Testis (tissue), 3 donors: ENCODE measurements around the gene OBSCN. TPM values are rescaled to one million over a fixed set of nuclear protein-coding genes. Genes with fewer than 3 reads are reported as not detected.

ENCODE experiments used
- DNase-seq: peaks from one replicate; pipeline ENCODE4 v3.0.0-alpha.2; 2019
- H3K27ac ChIP-seq, 2 donors: fragments of 200-600 bp; sonication (generic); one replicate each; pipeline ENCODE4 v1.5.1; 2019
- H3K27me3 ChIP-seq: fragments of 200-600 bp; sonication (generic); one replicate; pipeline ENCODE4 v1.5.1; 2019
- H3K36me3 ChIP-seq: fragments of 200-600 bp; sonication (generic); one replicate; pipeline ENCODE4 v1.5.1; 2017; ENCODE audit warnings: low read depth; ENCODE audit errors: missing control alignments
- H3K4me1 ChIP-seq: fragments of 200-600 bp; sonication (generic); one replicate; pipeline ENCODE4 v1.5.1; 2019
- H3K4me3 ChIP-seq, 2 donors: fragments of 200-600 bp; sonication (generic); one replicate each; pipeline ENCODE4 v1.5.1; 2017 to 2019
- H3K9me3 ChIP-seq: fragments of 200-600 bp; sonication (generic); one replicate; pipeline ENCODE4 v1.5.1; 2017
- POLR2A ChIP-seq: fragments of 450-650 bp; IDR thresholded peaks from one replicate; pipeline ENCODE4 v1.6.1; 2017; ENCODE audit warnings: antibody characterized with exemption, mild to moderate bottlenecking, moderate library complexity
- WGBS, 2 donors: methylation state at CpG; one replicate each; pipeline ENCODE4 v1.1.5; 2018; 5-methylcytosine and 5-hydroxymethylcytosine counted together
- intact Hi-C: fragments of 100-400 bp; cut with DNase I; formaldehyde crosslinking; loops from one replicate; pipeline ENCODE4 v1.15.1; 2023; ENCODE audit warnings: low total_unique reads
- polyA plus RNA-seq: library from polyadenylated mRNA; stranded (reverse); fragments of 350-450 nt; fragmentation: Illumina TruSeq; extraction: RNeasy Lipid Tissue Mini Kit (QIAGEN cat#74804); gene quantifications from one replicate; pipeline ENCODE4 v1.2.3, GENCODE V29; 2014; ENCODE audit warnings: low read depth, low replicate concordance; ENCODE audit not compliant: insufficient read depth
- total RNA-seq, 2 donors: library from RNA; depleted of rRNA; stranded (reverse); fragments of >200 nt; gene quantifications; one replicate each; pipeline ENCODE4 v1.2.3, GENCODE V29; 2016
- TF ChIP-seq, protein P1 (sequence below), 3 experiments: fragments of 450-650 bp in 2 of 3; fragments of 200-600 bp in 1 of 3; sonication (generic) in 1 of 3; IDR thresholded peaks; one replicate each; pipeline ENCODE4 v1.5.1; 2016 to 2019; ENCODE audit warnings: antibody characterized with exemption in 3 of 3, mild to moderate bottlenecking in 2 of 3, moderate library complexity in 1 of 3

The OBSCN gene
- total and polyA plus RNA-seq, 3 donors from 2014 or later: 8.3 to 30.0 (median 28.6) TPM

DNA sequence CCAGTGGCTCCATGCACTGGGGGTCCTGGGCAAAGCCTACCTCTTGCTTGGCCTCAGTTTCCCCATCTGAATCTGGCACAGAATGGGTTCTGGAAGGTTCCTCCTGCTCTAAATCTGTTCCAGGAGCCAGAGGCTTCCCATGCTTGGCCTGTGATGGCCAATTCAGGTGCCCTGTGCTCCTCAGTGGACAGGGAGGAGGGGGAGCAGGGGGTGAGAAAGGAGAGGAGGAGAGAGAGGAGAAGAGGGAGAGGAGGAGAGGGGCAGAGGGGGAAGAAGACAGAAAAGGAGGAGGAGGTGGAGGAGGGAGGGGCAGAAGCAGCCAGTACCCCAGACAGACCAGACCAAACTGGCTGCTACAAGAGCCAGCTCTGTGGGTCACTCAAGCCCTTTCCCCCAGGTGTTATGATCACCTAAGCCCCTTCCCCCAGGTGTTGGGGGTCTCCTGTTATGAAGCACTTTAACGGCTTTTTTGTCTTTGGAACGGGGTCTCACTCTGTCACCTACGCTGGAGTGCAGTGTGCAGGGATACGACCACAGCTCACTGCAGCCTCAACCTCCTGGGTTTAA is 155.1 kb downstream of the OBSCN start:
- Histone ChIP-seq H3K4me3 (no peak overlapping the region), H3K27me3 (no peaks in the 10 kb centered on the region), H3K36me3 (no peaks in the 10 kb centered on the region), H3K4me1 (peaks cover 18% of the 10 kb centered on the region), H3K9me3 (no peaks in the 10 kb centered on the region), H3K27ac (no peak overlapping the region)
- intact Hi-C loops: no loop called here
- WGBS, 2 donors: 92 to 93% methylated on average over 4 of the region's 4 CpGs
- TF ChIP-seq, protein P1, sequence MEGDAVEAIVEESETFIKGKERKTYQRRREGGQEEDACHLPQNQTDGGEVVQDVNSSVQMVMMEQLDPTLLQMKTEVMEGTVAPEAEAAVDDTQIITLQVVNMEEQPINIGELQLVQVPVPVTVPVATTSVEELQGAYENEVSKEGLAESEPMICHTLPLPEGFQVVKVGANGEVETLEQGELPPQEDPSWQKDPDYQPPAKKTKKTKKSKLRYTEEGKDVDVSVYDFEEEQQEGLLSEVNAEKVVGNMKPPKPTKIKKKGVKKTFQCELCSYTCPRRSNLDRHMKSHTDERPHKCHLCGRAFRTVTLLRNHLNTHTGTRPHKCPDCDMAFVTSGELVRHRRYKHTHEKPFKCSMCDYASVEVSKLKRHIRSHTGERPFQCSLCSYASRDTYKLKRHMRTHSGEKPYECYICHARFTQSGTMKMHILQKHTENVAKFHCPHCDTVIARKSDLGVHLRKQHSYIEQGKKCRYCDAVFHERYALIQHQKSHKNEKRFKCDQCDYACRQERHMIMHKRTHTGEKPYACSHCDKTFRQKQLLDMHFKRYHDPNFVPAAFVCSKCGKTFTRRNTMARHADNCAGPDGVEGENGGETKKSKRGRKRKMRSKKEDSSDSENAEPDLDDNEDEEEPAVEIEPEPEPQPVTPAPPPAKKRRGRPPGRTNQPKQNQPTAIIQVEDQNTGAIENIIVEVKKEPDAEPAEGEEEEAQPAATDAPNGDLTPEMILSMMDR (IDR thresholded peaks at IDR 0.05): no peak
- TF ChIP-seq POLR2A: no peak
- DNase-seq: no peak

DNA sequence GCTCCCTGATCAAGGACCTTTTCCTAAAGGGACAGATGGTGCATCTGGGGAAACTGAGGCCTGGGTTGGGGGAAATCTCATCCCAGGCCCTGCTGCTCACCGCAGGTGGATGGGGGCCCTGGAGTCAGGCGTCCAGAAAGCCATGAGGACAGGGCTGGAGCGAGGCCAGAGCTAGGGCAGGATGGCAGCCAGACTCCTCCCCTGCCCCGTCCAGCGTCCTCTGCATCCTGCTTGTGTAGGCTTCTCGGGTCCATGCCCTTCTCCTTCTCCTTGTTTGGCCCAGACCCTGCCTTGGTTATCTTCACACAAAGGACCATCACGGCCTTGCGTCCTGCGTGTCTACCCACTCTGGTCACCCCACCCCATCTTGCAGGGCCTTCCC is 155.8 kb downstream of the OBSCN start:
- H3K36me3 ChIP-seq: no peaks in the 10 kb centered on the region
- intact Hi-C loops: no loop called here
- H3K4me1 ChIP-seq: peaks cover 20% of the 10 kb centered on the region
- H3K27ac ChIP-seq: no peak overlapping the region
- no peaks in the 10 kb centered on the region for H3K27me3 ChIP-seq
- no peaks in the 10 kb centered on the region for H3K9me3 ChIP-seq
- no peak for DNase-seq
- H3K4me3 ChIP-seq: no peak overlapping the region
- TF ChIP-seq POLR2A: no peak
- TF ChIP-seq, protein P1 (IDR thresholded peaks at IDR 0.05): no peak
- 63 to 91% methylated on average over 7 to 9 of the region's 9 CpGs for WGBS, 2 donors

DNA sequence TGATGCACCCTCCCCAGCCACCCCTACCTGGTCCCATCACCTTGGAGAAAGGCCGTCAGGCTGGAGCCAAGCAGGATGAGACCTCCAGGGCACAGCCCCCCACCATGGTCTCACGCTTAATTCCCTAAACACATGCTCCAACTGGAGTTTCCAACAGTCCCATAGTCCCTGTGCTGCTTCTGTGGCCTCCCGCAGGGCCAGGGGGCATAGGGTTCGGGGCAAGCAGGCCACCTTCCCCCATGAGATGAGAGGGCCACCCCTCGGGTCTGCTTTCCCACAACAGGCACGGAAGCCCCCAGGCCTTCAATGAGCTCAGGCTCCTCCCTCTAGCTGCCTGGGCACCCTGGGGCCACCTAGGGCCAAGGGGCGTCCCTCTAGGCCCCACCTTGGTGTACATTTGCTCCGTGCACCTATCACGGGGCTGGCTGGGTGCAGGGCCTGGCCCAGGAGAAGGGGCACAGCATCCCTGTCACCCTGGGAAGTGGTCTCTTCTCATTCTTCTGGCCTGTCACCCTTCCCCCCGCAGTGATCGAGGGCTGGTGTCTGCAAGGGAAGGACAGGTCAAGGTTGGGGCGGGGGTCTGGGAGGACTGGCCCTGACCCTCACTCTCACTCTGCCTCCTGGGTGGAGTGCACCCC is 156.3 kb downstream of the OBSCN start:
- Histone ChIP-seq H3K4me1 (peaks cover 25% of the 10 kb centered on the region), H3K36me3 (no peaks in the 10 kb centered on the region), H3K27me3 (no peaks in the 10 kb centered on the region), H3K27ac (no peak overlapping the region), H3K9me3 (no peaks in the 10 kb centered on the region), H3K4me3 (no peak overlapping the region)
- WGBS, 2 donors: 94% methylated on average over 2 to 12 of the region's 12 CpGs
- intact Hi-C loops: no loop called here
- TF ChIP-seq POLR2A: no peak
- TF ChIP-seq, protein P1 (IDR thresholded peaks at IDR 0.05): no peak
- DNase-seq: no peak

DNA sequence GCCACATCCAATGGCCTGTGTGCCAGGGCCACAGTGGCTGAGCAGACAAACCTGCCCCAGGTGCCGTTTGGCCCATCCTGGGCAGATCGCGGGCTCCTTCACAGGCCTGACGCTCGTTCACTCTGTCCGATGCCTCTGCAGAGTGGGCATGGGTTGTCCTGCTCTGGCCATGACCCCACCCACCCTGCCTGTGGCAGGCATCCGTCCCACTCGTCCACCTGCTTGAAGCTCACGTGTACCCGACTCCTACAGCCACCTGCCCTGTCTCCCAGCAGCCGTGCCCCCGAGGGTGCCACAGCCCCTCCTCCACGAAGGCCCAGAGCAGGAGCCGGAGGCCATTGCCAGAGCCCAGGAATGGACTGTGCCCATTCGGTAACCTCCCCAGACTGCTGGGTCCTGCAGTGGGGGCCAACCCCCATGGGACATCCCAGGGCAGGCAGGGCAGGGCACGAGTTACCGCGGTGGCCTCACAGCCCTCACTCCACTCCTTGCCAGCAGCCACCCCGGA is 156.9 kb downstream of the OBSCN start:
- no peak for DNase-seq
- Histone ChIP-seq H3K27ac (no peak overlapping the region), H3K36me3 (no peaks in the 10 kb centered on the region), H3K9me3 (no peaks in the 10 kb centered on the region), H3K4me3 (no peak overlapping the region), H3K27me3 (no peaks in the 10 kb centered on the region), H3K4me1 (peaks cover 25% of the 10 kb centered on the region)
- intact Hi-C loops: no loop called here
- TF ChIP-seq POLR2A: no peak
- TF ChIP-seq, protein P1 (IDR thresholded peaks at IDR 0.05): no peak
- 85 to 94% methylated on average over 4 to 19 of the region's 19 CpGs for WGBS, 2 donors
